WTC11 (cell line): ENCODE results near the gene BICRA. TPM values are rescaled to one million over a fixed set of nuclear protein-coding genes. Genes with fewer than 3 reads are reported as not detected.
"Not testable (repeated sequence)": the region's sequence is repeated elsewhere in the genome, so short reads cannot be mapped to it uniquely, and the experiment has no call there.

Source experiments
- ATAC-seq: fragments of 200-7000 bp; cut with Tn5 transposase; 2 replicates; pipeline ENCODE4 v1.10.0; 2021; ENCODE audit warnings: mild to moderate bottlenecking, moderate library complexity
- CTCF ChIA-PET: fragments of 300-600 bp; sonication (Branson Sonifier 250); formaldehyde crosslinking; loops from one replicate; lab custom pipeline; 2021; ENCODE audit warnings: antibody characterized with exemption; lab: Charles Lee
- POLR2A ChIA-PET: fragments of 350-600 bp; sonication (Branson Sonifier 250); formaldehyde crosslinking; loops from one replicate; lab custom pipeline; 2021; ENCODE audit warnings: antibody characterized with exemption; lab: Charles Lee
- DNase-seq: peaks from one replicate; pipeline ENCODE4 v3.0.0; 2021; ENCODE audit warnings: low spot score
- H3K27ac Mint-ChIP-seq: 2 replicates; pipeline ENCODE4 v1.8.0; 2021; ENCODE audit warnings: mixed read lengths
- H3K27me3 Mint-ChIP-seq: 2 replicates; pipeline ENCODE4 v1.8.0; 2021; ENCODE audit warnings: low read depth, mild to moderate bottlenecking, moderate library complexity, mixed read lengths
- H3K36me3 Mint-ChIP-seq: 2 replicates; pipeline ENCODE4 v1.8.0; 2021; ENCODE audit warnings: mixed read lengths
- H3K4me1 Mint-ChIP-seq: 2 replicates; pipeline ENCODE4 v1.8.0; 2022; ENCODE audit warnings: mixed read lengths
- H3K4me3 Mint-ChIP-seq: 2 replicates; pipeline ENCODE4 v1.8.0; 2021; ENCODE audit warnings: mild to moderate bottlenecking, moderate library complexity, mixed read lengths
- H3K9me3 Mint-ChIP-seq: 2 replicates; pipeline ENCODE4 v1.8.0; 2021; ENCODE audit warnings: mixed read lengths
- E2F1 ChIP-seq: sonication (generic); formaldehyde crosslinking; IDR thresholded peaks from 2 replicates; pipeline ENCODE4 v1.8.0; 2022; ENCODE audit warnings: mild to moderate bottlenecking, missing genetic modification reagents
- ETV6 ChIP-seq: sonication (generic); formaldehyde crosslinking; IDR thresholded peaks from 2 replicates; pipeline ENCODE4 v1.8.1; 2022; ENCODE audit warnings: mild to moderate bottlenecking, missing genetic modification reagents
- FOXP4 ChIP-seq: sonication (generic); formaldehyde crosslinking; IDR thresholded peaks from 2 replicates; pipeline ENCODE4 v1.8.0; 2022; ENCODE audit warnings: mild to moderate bottlenecking, missing genetic modification reagents
- IRF2 ChIP-seq: sonication (generic); formaldehyde crosslinking; IDR thresholded peaks from 2 replicates; pipeline ENCODE4 v1.8.0; 2022; ENCODE audit warnings: low read depth, missing genetic modification reagents, borderline replicate concordance
- KAT7 ChIP-seq: sonication (generic); formaldehyde crosslinking; IDR thresholded peaks from 2 replicates; pipeline ENCODE4 v1.8.1; 2023; ENCODE audit warnings: missing genetic modification reagents, mild to moderate bottlenecking, borderline replicate concordance
- MYBL2 ChIP-seq: sonication (generic); formaldehyde crosslinking; IDR thresholded peaks from 2 replicates; pipeline ENCODE4 v1.8.1; 2023; ENCODE audit warnings: mild to moderate bottlenecking, moderate library complexity, missing genetic modification reagents
- NFATC4 ChIP-seq: fragments of 250-450 bp; sonication (Bioruptor Pico); IDR thresholded peaks from 2 replicates; pipeline ENCODE4 v1.9.0; 2021; ENCODE audit warnings: mild to moderate bottlenecking
- PREB ChIP-seq: sonication (generic); formaldehyde crosslinking; IDR thresholded peaks from 2 replicates; pipeline ENCODE4 v1.8.1; 2022; ENCODE audit warnings: mild to moderate bottlenecking, missing genetic modification reagents, moderate library complexity, borderline replicate concordance
- PRRX2 ChIP-seq: fragments of 250-450 bp; sonication (Bioruptor Pico); IDR thresholded peaks from 2 replicates; pipeline ENCODE4 v1.8.0; 2021; ENCODE audit warnings: mild to moderate bottlenecking
- SMAD3 ChIP-seq: sonication (generic); formaldehyde crosslinking; IDR thresholded peaks from 2 replicates; pipeline ENCODE4 v1.8.0; 2022; ENCODE audit warnings: missing genetic modification reagents, mild to moderate bottlenecking, borderline replicate concordance
- ZBTB21 ChIP-seq: sonication (generic); formaldehyde crosslinking; IDR thresholded peaks from 2 replicates; pipeline ENCODE4 v1.8.1; 2023; ENCODE audit warnings: mild to moderate bottlenecking, missing genetic modification reagents, borderline replicate concordance
- ZMAT4 ChIP-seq: fragments of 250-450 bp; sonication (Bioruptor Pico); IDR thresholded peaks from 2 replicates; pipeline ENCODE4 v1.9.0; 2021; ENCODE audit warnings: mild to moderate bottlenecking
- ZNF232 ChIP-seq: sonication (generic); formaldehyde crosslinking; IDR thresholded peaks from 2 replicates; pipeline ENCODE4 v1.8.0; 2022; ENCODE audit warnings: mild to moderate bottlenecking, missing genetic modification reagents
- ZNF263 ChIP-seq: sonication (generic); formaldehyde crosslinking; IDR thresholded peaks from 2 replicates; pipeline ENCODE4 v1.8.1; 2022; ENCODE audit warnings: low read depth, mild to moderate bottlenecking, moderate library complexity, missing genetic modification reagents
- ZNF317 ChIP-seq: sonication (generic); formaldehyde crosslinking; IDR thresholded peaks from 2 replicates; pipeline ENCODE4 v1.8.1; 2023; ENCODE audit warnings: low read depth, mild to moderate bottlenecking, moderate library complexity, missing genetic modification reagents, borderline replicate concordance
- ZNF512 ChIP-seq: sonication (generic); formaldehyde crosslinking; IDR thresholded peaks from 2 replicates; pipeline ENCODE4 v1.8.1; 2022; ENCODE audit warnings: missing genetic modification reagents, borderline replicate concordance
- total RNA-seq: library from RNA; stranded (reverse); gene quantifications from 3 replicates; pipeline ENCODE4 v1.2.3, GENCODE V29; 2021

BICRA gene
- total RNA-seq, 1 experiment from 2014 or later: 30.3 TPM

GRCh38 chr19:47581605-47582319 is 27.2 kb upstream of the BICRA start:
- CTCF ChIA-PET: no interaction called here

GRCh38 chr19:47582320-47582909 is 26.5 kb upstream of the BICRA start:
- DNase-seq: no peak
- Mint-ChIP-seq H3K27ac (peak overlapping the region; percentile 15), H3K36me3 (peaks cover 8% of the 10 kb centered on the region; the same call in 1 of the 2 replicates), H3K9me3 (peaks cover 19% of the 10 kb centered on the region), H3K27me3 (peaks cover 12% of the 10 kb centered on the region), H3K4me1 (peaks cover 12% of the 10 kb centered on the region)
- ChIA-PET POLR2A (no interaction called here), CTCF (interaction anchor here (1.2 kb wide), 1 partner anchor 116 kb away, joined by 3 read pairs; no protein-coding TSS in a partner anchor)
- TF ChIP-seq FOXP4 (CRISPR knock-in tag) (no peak), MYBL2 (CRISPR knock-in tag) (no peak), ETV6 (CRISPR knock-in tag) (no peak), NFATC4 (no peak)
- TF ChIP-seq, all 79 proteins: peak for 0
- no peak overlapping the region for H3K4me3 Mint-ChIP-seq
- no peak for ATAC-seq

More at GRCh38 chr19:47581605-47582319, 27.2 kb upstream of the BICRA start:
- no peak overlapping the region for H3K27ac Mint-ChIP-seq
- H3K9me3 Mint-ChIP-seq: peaks cover 16% of the 10 kb centered on the region
- H3K4me3 Mint-ChIP-seq: no peak overlapping the region
- ATAC-seq (no peak), DNase-seq (no peak)
- POLR2A ChIA-PET: no interaction called here
- TF ChIP-seq SMAD3 (CRISPR knock-in tag): no peak
- TF ChIP-seq ZNF317 (CRISPR knock-in tag): no peak
- TF ChIP-seq KAT7 (CRISPR knock-in tag): no peak
- no peak for TF ChIP-seq IRF2 (CRISPR knock-in tag)
- no peak for TF ChIP-seq ZMAT4 (CRISPR knock-in tag)
- TF ChIP-seq FOXP4 (CRISPR knock-in tag): no peak
- no peak for TF ChIP-seq PRRX2 (CRISPR knock-in tag)
- TF ChIP-seq ZNF232: no peak
- TF ChIP-seq ZNF263 (CRISPR knock-in tag): 0 out of 2 replicates have a peak, but pooled peaks have one; percentile 49
- TF ChIP-seq E2F1 (CRISPR knock-in tag): no peak
- TF ChIP-seq ZBTB21 (CRISPR knock-in tag): no peak
- TF ChIP-seq PREB (CRISPR knock-in tag): no peak
- peak; percentile 76; the same call in 1 of the 2 replicates for TF ChIP-seq ZNF512 (CRISPR knock-in tag)
- H3K36me3 Mint-ChIP-seq: peaks cover 6% of the 10 kb centered on the region; the same call in 1 of the 2 replicates
- H3K4me1 Mint-ChIP-seq: peaks cover 12% of the 10 kb centered on the region
- H3K27me3 Mint-ChIP-seq: peaks cover 9% of the 10 kb centered on the region

- peaks cover 19% of the 10 kb centered on the region for H3K9me3 Mint-ChIP-seq
- not testable (repeated sequence) for DNase-seq, H3K4me3 Mint-ChIP-seq, H3K36me3 Mint-ChIP-seq, ATAC-seq
- POLR2A ChIA-PET: interaction anchor here (0.6 kb wide), 1 partner anchor 154 kb away, joined by 4 read pairs; no protein-coding TSS in a partner anchor
- peaks cover 12% of the 10 kb centered on the region for H3K4me1 Mint-ChIP-seq
- H3K27me3 Mint-ChIP-seq: peaks cover 12% of the 10 kb centered on the region
- peak overlapping the region; percentile 75 for H3K27ac Mint-ChIP-seq
- CTCF ChIA-PET: interaction anchor here (1.2 kb wide), 1 partner anchor 115 kb away, joined by 3 read pairs; no protein-coding TSS in a partner anchor
Observed at GRCh38 chr19:47583161-47583560, 25.8 kb upstream of the BICRA start.
